Brain pericyte (primary cell): ENCODE results near the gene CARD9.
"Not testable (repeated sequence)": the region's sequence is repeated elsewhere in the genome, so short reads cannot be mapped to it uniquely, and the experiment has no call there.

Experiments
- DNase-seq: peaks from one replicate; pipeline ENCODE4 v3.0.0-alpha.2; 2012; ENCODE audit warnings: low read depth, low spot score

The CARD9 gene

DNA sequence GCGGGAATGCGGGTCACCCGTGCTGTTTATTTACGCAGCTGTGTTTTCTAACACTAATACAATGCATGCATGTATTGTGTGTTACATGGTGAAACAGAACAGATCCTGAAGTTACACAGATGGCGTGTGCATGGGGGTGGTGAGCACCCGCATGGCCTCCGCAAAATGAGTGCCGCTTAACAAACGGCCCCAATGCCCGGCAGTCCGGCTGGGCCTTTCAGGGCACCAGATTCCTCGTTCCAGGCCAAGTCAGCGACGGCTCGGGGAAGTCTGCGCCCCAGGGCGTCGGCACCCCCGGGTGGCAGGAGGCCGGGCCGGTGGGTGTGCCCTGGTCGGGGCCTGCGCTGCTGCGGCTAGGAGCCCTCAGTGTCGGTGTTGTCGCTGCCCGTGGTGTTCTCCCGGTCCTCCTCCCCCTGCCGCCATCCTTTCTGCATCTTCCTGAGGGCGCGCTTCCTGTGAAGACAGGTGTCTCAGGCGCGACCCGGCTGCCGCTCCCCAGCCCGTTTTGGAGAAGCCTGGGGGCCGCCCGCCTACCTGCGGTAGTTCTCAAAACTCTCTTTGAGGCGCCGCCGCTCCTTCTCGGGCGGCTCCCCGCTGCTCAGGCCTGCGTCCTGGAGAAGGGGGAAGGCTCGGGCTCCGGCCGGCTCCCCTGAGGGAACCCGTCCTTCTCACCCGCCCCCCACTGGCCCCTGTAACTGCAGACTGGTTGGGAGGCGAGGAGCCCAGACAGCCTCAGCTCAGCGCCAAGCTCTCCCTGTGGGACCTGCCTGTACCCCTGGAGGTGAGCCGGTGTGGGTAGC, 9.3 kb downstream of the CARD9 start:
- no peak for DNase-seq

GRCh38 chr9:136363106-136363948, 10.1 kb downstream of the CARD9 start, which contains the start of gene DNLZ:
TSS of gene DNLZ (minus strand) at chr9:136363744. CDS start at chr9:136363714, 30 bp downstream.
- DNase-seq = peak; percentile 63

- no peak for DNase-seq
These were observed 11.1 kb downstream of the CARD9 start for GRCh38 chr9:136362450-136362784.

DNA sequence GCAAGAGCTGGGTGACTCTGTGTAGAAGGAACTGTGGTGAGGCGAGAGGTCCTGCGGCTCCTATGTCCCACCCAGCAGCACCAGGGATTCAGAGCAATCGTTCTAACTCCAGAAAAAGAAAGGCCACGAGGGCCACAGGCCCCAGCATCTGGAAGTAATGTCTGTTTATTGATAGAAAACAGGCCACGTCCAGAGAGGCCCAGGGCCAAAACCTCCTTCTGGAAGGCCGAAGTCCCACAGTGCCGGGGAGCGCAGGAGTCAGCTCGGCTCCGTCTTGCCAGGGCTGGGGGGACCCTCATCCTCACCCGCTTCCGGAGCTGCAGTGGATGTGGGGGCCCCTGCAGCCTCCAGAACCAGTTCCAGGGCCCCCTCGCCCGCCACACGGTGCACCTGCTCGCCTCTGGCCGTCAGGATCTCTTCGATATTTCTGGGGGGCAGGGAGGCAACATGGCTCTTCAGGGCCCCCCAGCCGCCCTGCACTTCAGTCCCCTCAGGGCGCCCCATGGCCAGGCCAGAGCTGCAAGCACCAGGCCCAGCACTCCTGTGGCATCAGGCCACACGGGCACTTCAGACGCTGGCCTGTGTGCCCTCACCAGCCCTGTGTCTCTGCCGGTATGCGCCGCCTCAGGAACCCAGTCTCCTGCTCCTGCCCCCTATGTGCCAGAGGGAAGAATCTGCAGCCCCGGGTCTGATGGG, 11.6 kb downstream of the CARD9 start:
- DNase-seq = no peak

GRCh38 chr9:136361047-136361753, 12.3 kb downstream of the CARD9 start:
- no peak for DNase-seq

- no peak for DNase-seq
These were observed 13.4 kb downstream of the CARD9 start for GRCh38 chr9:136359774-136360718.

DNA sequence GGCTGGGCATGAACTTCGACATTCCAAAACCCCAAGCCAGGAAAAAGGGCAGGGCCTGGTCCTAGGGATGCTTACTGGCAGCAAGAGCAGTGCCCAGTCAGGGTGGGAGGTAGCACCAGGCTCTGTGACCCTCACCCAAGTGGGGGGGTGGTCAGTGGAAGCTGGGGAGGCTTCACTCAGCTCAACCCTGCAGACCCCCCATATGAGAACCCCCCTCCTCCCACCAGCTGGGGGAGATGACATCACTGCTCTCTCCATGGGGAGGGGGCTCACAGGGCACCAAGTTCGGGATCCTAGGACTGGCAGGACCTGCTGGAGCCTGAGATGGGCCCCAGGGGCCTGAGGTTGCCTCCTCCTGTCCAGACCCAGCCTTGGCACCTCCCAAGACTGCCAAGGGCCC, 14.6 kb downstream of the CARD9 start:
- no peak for DNase-seq

- no peak for DNase-seq
These were observed 15.5 kb downstream of the CARD9 start for GRCh38 chr9:136358016-136358415.

- no peak for DNase-seq
These were observed 16.2 kb downstream of the CARD9 start for GRCh38 chr9:136357202-136357725.

DNA sequence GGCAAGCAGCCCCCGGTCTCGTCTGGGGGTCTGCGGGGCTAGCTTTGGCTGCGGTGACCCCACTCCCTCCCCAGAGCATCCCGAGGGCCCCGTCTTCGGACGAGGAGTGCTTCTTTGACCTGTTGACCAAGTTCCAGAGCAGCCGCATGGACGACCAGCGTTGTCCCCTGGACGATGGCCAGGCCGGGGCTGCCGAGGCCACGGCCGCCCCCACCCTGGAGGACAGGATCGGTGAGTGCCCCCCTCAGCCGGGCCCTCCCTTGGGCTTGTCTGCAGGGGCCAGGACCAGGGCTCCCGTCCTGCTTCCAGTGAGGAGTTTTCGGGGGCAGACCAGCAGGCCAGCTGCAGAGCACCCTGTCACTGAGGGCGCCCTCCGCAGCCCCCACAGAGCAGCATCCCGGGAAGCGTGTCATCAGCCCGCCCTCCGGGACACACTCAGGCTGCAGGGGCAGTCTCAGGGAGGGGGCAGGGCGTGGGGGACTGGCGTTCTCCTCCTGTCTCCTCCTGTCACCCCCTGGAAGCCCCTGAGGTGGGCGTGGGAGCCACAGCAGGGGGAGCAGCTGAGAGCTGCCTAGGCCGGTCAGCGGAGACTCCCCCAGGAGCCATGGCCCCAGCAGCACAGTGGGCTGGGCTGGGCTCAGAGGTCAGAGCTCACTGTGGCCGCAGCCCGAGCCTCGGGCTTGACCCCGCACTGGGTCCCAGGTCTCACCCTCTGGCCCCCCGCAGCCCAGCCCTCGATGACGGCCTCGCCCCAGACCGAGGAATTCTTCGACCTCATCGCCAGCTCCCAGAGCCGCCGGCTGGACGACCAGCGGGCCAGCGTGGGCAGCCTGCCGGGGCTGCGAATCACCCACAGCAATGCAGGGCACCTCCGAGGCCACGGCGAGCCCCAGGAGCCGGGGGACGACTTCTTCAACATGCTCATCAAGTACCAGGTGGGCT, 17.6 kb downstream of the CARD9 start:
- no peak for DNase-seq

DNA sequence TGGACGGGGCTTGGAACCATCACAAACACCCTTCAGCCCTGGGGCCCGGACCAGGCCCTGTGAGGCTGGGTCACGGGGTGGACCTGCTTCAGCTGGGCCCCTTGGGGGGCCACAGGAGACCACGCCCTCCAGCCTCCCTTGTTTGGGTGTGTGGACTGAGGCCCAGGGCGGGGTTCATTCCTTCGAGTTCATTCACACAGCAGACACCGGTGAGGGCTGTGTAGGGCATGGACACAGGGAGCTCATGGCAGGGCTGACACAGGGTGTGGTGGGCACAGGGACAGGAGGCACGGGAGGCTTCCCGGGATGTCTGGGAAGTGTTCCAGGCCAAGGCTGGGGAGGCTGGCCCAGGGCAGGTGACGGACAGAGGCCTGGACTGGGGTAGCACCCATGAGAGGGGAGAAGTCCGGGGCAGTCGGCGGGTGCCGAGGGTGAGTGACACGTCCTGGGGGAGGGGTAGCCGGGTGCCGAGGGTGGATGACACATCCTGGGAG, 18.8 kb downstream of the CARD9 start:
- no peak for DNase-seq

DNA sequence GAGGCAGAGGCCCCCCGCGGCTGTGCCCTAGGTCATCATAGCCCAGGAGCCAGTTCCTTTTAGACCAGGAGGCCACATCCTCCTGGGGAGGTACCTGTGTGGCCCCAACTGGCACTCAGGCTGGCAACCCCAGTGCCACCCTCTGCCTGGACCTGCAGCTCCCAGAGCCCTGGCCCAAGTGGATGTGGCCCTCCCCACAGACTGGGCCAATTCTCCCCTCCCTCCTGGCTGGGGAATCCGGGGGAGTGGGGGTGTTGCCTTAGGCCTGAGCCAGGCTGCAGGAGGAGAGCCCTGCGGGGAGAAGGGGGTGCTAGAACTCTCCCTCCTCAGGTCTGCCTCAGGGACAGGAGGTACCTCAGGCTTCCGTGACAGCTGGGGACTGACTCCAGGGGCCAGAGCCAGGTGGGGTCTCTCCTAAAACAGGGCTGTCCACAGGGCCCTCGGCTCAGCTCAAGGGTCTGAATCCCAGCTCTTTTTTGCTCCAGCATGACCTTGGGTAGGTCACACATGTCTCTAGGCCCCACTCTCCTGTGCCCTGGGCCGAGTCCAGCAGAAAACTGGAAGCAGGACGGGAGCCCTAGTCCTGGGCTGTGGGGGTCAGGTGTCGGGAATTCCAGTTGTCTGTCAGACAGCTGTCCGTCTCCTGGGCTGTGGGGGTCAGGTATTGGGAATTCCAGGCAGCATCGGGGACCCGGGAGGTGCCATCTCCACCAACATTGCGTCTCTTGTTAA, 19.5 kb downstream of the CARD9 start:
- DNase-seq = no peak

DNA sequence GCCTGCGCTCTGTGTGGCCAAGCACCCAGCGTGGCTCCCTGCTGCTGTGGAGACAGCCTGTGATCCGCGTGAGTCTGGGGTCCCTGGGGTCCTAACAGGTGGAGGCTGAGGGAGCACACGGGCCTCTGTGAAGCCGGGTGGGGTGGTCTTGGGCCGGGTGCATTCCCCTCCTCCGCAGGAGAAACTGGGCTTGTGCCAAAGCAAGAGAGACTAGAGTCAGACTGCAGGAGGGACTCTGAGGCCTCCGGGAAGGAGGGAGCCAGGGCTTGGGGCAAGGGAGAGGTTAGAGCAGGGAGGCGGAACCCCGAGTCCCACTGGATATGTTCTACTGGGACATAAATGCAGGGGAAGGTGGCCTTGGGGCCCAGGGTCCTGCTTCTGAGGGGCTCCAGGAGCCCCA, 20.4 kb downstream of the CARD9 start:
- no peak for DNase-seq

GRCh38 chr9:136352682-136353081, 20.8 kb downstream of the CARD9 start:
- no peak for DNase-seq

- DNase-seq = not testable (repeated sequence)
These were observed 21.6 kb downstream of the CARD9 start for GRCh38 chr9:136351868-136352267.

DNA sequence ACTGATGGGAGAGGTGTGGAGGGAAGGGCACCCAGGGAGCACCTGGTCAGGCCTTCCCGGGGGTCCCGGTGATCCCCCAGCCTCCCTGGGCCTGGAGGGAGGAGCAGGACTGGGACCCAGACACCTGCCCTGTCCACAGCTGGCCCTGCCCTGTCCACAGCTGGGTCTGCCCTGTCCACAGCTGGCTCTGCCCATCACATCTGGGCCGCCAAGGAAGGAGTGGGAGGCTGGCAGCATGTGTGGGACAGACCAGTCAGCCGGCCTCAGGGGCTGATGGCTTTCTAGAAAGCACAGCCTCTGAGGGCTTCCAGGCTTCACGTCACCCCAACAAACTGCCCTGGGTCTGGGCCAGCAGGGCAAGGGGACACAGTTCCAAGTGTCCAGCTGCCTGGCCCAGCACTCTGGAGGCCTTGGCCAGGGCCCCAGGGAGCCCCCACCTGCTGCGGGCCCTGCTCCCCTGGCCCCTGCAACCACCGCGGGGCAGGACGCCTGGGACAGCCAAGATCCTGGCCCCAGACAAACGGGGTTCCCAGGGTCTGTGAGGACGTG, 22.1 kb downstream of the CARD9 start:
- no peak for DNase-seq

DNA sequence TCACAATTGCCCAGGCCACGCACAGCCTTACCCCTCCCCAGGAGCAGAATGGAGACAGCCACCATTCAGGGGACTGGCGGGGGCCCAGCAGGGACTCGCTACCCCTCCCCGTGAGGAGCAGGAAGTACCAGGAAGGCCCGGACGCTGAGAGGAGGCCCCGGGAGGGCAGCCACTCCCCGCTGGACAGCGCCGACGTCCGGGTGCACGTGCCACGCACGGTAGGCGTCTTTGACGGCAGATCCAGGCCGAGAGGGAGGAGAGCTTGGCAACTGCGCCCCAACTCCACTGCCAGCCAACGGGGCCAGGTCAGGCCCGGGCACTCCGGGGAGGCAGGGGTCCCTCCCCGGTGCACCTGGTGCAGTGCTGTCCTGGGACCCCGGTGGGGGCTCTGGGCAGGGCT, 23.9 kb downstream of the CARD9 start:
- no peak for DNase-seq

DNA sequence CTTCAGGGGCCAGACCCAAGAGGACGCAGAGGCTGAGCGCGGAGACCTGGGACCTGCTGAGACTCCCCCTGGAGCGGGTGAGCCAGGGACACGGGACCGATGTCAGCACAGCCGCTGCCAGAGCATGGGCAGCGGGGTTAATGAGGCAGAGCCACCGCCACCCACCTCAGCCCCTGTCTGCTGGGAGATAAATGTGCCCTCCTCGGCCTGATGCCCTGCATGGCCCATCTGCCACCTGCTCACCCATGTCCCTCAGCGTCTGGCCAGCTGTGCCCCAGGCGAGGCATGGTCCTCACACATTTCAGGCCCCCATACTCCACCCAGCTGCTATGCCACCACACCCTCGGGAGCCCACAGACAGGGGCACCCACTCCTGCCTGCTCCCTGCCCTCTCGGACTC, 24.8 kb downstream of the CARD9 start:
- DNase-seq = no peak
